Neutrophil (primary cell): ENCODE data around the gene NELL1.

Source experiments
- H3K27ac ChIP-seq: fragments of 200-600 bp; sonication (generic); 2 replicates; pipeline ENCODE4 v1.5.1; 2016; ENCODE audit warnings: mild to moderate bottlenecking, moderate library complexity
- H3K27me3 ChIP-seq: fragments of 200-600 bp; sonication (generic); 2 replicates; pipeline ENCODE4 v1.6.0; 2016; ENCODE audit warnings: mild to moderate bottlenecking
- H3K36me3 ChIP-seq: fragments of 200-600 bp; sonication (generic); 2 replicates; pipeline ENCODE4 v1.5.1; 2017
- H3K4me1 ChIP-seq, 2 experiments: fragments of 200-600 bp in 1 of 2; sonication (generic) in 1 of 2; 1 replicate in 1 of 2; 2 replicates in 1 of 2; pipeline versions ENCODE4 v1.5.1 to v1.6.1; 2013 to 2016; ENCODE audit warnings: low read depth in 1 of 2, low read length in 1 of 2, mild to moderate bottlenecking in 1 of 2, moderate library complexity in 1 of 2; ENCODE audit not compliant: control insufficient read depth in 1 of 2, insufficient read depth in 1 of 2
- H3K4me3 ChIP-seq, 2 experiments: fragments of 200-600 bp in 1 of 2; sonication (generic) in 1 of 2; 1 replicate in 1 of 2; 2 replicates in 1 of 2; pipeline ENCODE4 v1.5.1; 2013 to 2016; ENCODE audit warnings: low read depth in 1 of 2, low read length in 1 of 2, mild to moderate bottlenecking in 1 of 2, moderate library complexity in 1 of 2
- H3K9me3 ChIP-seq: fragments of 200-600 bp; sonication (generic); 2 replicates; pipeline ENCODE4 v1.5.1; 2016
- CTCF ChIP-seq: fragments of 200-600 bp; sonication (generic); IDR thresholded peaks from 2 replicates; pipeline ENCODE4 v1.5.1; 2016; ENCODE audit warnings: antibody characterized with exemption

Gene NELL1

GRCh38 chr11:21088930-21089329 lies 419.5 kb downstream of the NELL1 start:
- H3K27me3 ChIP-seq: no peaks in the 10 kb centered on the region

GRCh38 chr11:21104641-21105040 lies 435.3 kb downstream of the NELL1 start:
- H3K36me3 ChIP-seq: no peaks in the 10 kb centered on the region
- no peaks in the 10 kb centered on the region for H3K27me3 ChIP-seq
- no peaks in the 10 kb centered on the region for H3K4me1 ChIP-seq
- no peak for TF ChIP-seq CTCF
- no peaks in the 10 kb centered on the region for H3K9me3 ChIP-seq
- H3K27ac ChIP-seq: no peak overlapping the region
- H3K4me3 ChIP-seq: no peak overlapping the region

More at GRCh38 chr11:21088930-21089329, 419.5 kb downstream of the NELL1 start:
- H3K9me3 ChIP-seq: no peaks in the 10 kb centered on the region
- H3K36me3 ChIP-seq: no peaks in the 10 kb centered on the region
- TF ChIP-seq CTCF: no peak
- no peak overlapping the region for H3K4me3 ChIP-seq
- no peaks in the 10 kb centered on the region for H3K4me1 ChIP-seq
- H3K27ac ChIP-seq: no peak overlapping the region

- TF ChIP-seq CTCF: no peak
- H3K4me1 ChIP-seq: no peaks in the 10 kb centered on the region
- H3K4me3 ChIP-seq: no peak overlapping the region
- H3K9me3 ChIP-seq: no peaks in the 10 kb centered on the region
- no peaks in the 10 kb centered on the region for H3K36me3 ChIP-seq
- no peak overlapping the region for H3K27ac ChIP-seq
- H3K27me3 ChIP-seq: no peaks in the 10 kb centered on the region
Observed at GRCh38 chr11:21105196-21105917, 436.0 kb downstream of the NELL1 start.

- Histone ChIP-seq H3K27me3 (no peaks in the 10 kb centered on the region), H3K4me1 (no peaks in the 10 kb centered on the region), H3K9me3 (no peaks in the 10 kb centered on the region), H3K27ac (no peak overlapping the region), H3K4me3 (no peak overlapping the region), H3K36me3 (no peaks in the 10 kb centered on the region)
- no peak for TF ChIP-seq CTCF
Observed at GRCh38 chr11:21109341-21109740, 440.0 kb downstream of the NELL1 start.

- no peaks in the 10 kb centered on the region for H3K4me1 ChIP-seq
- no peaks in the 10 kb centered on the region for H3K9me3 ChIP-seq
- H3K4me3 ChIP-seq: no peak overlapping the region
- no peaks in the 10 kb centered on the region for H3K36me3 ChIP-seq
- H3K27ac ChIP-seq: no peak overlapping the region
- H3K27me3 ChIP-seq: no peaks in the 10 kb centered on the region
- no peak for TF ChIP-seq CTCF
Observed at GRCh38 chr11:21110415-21110814, 441.0 kb downstream of the NELL1 start.
